H9 (cell line): Measurements from ENCODE around the gene TMEM236. TPM values are rescaled to one million over a fixed set of nuclear protein-coding genes. Genes with fewer than 3 reads are reported as not detected.

Source experiments
- DNase-seq: peaks from one replicate; pipeline ENCODE4 v3.0.0-alpha.2; 2017
- H2AFZ ChIP-seq: one replicate; pipeline ENCODE4 v1.6.1; 2013; ENCODE audit warnings: mild to moderate bottlenecking, low read length, control low read depth, moderate library complexity
- H2AK5ac ChIP-seq: 2 replicates; pipeline ENCODE4 v1.6.1; 2013; ENCODE audit warnings: low read length, control low read depth, mixed read lengths; ENCODE audit not compliant: insufficient read length
- H2BK120ac ChIP-seq: one replicate; pipeline ENCODE4 v1.6.1; 2013; ENCODE audit warnings: low read depth, mild to moderate bottlenecking, low read length, control low read depth, inconsistent platforms; ENCODE audit not compliant: poor library complexity, severe bottlenecking
- H2BK12ac ChIP-seq: 2 replicates; pipeline ENCODE4 v1.6.1; 2013; ENCODE audit warnings: low read length, control low read depth, mixed read lengths, low read depth; ENCODE audit not compliant: insufficient read length
- H2BK15ac ChIP-seq: 2 replicates; pipeline ENCODE4 v1.6.1; 2013; ENCODE audit warnings: low read depth, low read length, control low read depth
- H2BK20ac ChIP-seq: one replicate; pipeline ENCODE4 v1.6.1; 2013; ENCODE audit warnings: low read depth, mild to moderate bottlenecking, low read length, control low read depth, inconsistent platforms; ENCODE audit not compliant: poor library complexity, severe bottlenecking
- H2BK5ac ChIP-seq: 2 replicates; pipeline ENCODE4 v1.6.1; 2013; ENCODE audit warnings: low read length, control low read depth, mixed read lengths; ENCODE audit not compliant: insufficient read length
- H3K14ac ChIP-seq: 2 replicates; pipeline ENCODE4 v1.6.1; 2013; ENCODE audit warnings: low read length, control low read depth; ENCODE audit not compliant: insufficient read depth
- H3K18ac ChIP-seq: 2 replicates; pipeline ENCODE4 v1.6.1; 2013; ENCODE audit warnings: low read depth, mild to moderate bottlenecking, mixed read lengths, low read length, control low read depth; ENCODE audit not compliant: insufficient read length
- H3K23ac ChIP-seq: 2 replicates; pipeline ENCODE4 v1.6.1; 2013; ENCODE audit warnings: low read length, control low read depth, mixed read lengths, low read depth; ENCODE audit not compliant: insufficient read length
- H3K23me2 ChIP-seq: 2 replicates; pipeline ENCODE4 v1.6.1; 2013; ENCODE audit warnings: low read depth, mild to moderate bottlenecking, mixed read lengths, low read length, control low read depth; ENCODE audit not compliant: insufficient read length, poor library complexity, severe bottlenecking
- H3K27ac ChIP-seq: 2 replicates; pipeline ENCODE4 v1.5.1; 2013; ENCODE audit warnings: low read length, control low read depth, mixed read lengths, low read depth; ENCODE audit not compliant: insufficient read length
- H3K27me3 ChIP-seq: 2 replicates; pipeline ENCODE4 v1.6.1; 2013; ENCODE audit warnings: low read length, control low read depth, inconsistent platforms; ENCODE audit not compliant: insufficient read depth
- H3K4ac ChIP-seq: 2 replicates; pipeline ENCODE4 v1.6.1; 2013; ENCODE audit warnings: low read depth, mild to moderate bottlenecking, control low read depth, inconsistent platforms, low read length, moderate library complexity
- H3K4me1 ChIP-seq: 2 replicates; pipeline ENCODE4 v1.6.1; 2013; ENCODE audit warnings: low read length, control low read depth, inconsistent platforms; ENCODE audit not compliant: insufficient read depth
- H3K4me2 ChIP-seq: 2 replicates; pipeline ENCODE4 v1.6.1; 2013; ENCODE audit warnings: low read length, control low read depth, mixed read lengths; ENCODE audit not compliant: insufficient read length, insufficient read depth
- H3K56ac ChIP-seq: 2 replicates; pipeline ENCODE4 v1.6.1; 2013; ENCODE audit warnings: low read depth, mild to moderate bottlenecking, mixed read lengths, low read length, control low read depth; ENCODE audit not compliant: insufficient read length
- H3K79me1 ChIP-seq: 2 replicates; pipeline ENCODE4 v1.6.1; 2013; ENCODE audit warnings: low read depth, mild to moderate bottlenecking, moderate library complexity, low read length, control low read depth, inconsistent platforms; ENCODE audit not compliant: insufficient read depth, poor library complexity, severe bottlenecking
- H3K79me2 ChIP-seq: 2 replicates; pipeline ENCODE4 v1.6.1; 2013; ENCODE audit warnings: low read length, control low read depth, inconsistent platforms; ENCODE audit not compliant: insufficient read depth
- H3K9ac ChIP-seq: 2 replicates; pipeline ENCODE4 v1.6.1; 2013; ENCODE audit warnings: low read length, control low read depth, mixed read lengths; ENCODE audit not compliant: insufficient read length; ENCODE audit errors: extremely low read depth
- H3K9me3 ChIP-seq: one replicate; pipeline ENCODE4 v1.6.1; 2013; ENCODE audit warnings: low read depth, low read length, inconsistent platforms; ENCODE audit not compliant: control insufficient read depth
- H3T11ph ChIP-seq: one replicate; pipeline ENCODE4 v1.6.1; 2013; ENCODE audit warnings: mild to moderate bottlenecking, low read length, control low read depth, inconsistent platforms
- H4K20me1 ChIP-seq: one replicate; pipeline ENCODE4 v1.6.1; 2013; ENCODE audit not compliant: control insufficient read depth, insufficient read length, insufficient read depth
- H4K5ac ChIP-seq: 2 replicates; pipeline ENCODE4 v1.6.1; 2013; ENCODE audit warnings: low read depth, mild to moderate bottlenecking, mixed read lengths, low read length, control low read depth; ENCODE audit not compliant: insufficient read length
- H4K8ac ChIP-seq: replicated peaks from 2 replicates; pipeline ENCODE4 v1.6.1; 2013; ENCODE audit warnings: low read length, control low read depth, mixed read lengths, low read depth; ENCODE audit not compliant: insufficient read length
- H4K91ac ChIP-seq: 2 replicates; pipeline ENCODE4 v1.6.1; 2013; ENCODE audit warnings: low read depth, mild to moderate bottlenecking, moderate library complexity, mixed read lengths, low read length, control low read depth; ENCODE audit not compliant: insufficient read length
- H3K27ac Mint-ChIP-seq, 3 experiments: 2 replicates in 2 of 3; 3 replicates in 1 of 3; pipeline ENCODE4 v1.8.0; 2020 to 2021; ENCODE audit warnings: mixed read lengths in 3 of 3, mild to moderate bottlenecking in 1 of 3, moderate library complexity in 1 of 3
- H3K27me3 Mint-ChIP-seq: 2 replicates; pipeline ENCODE4 v1.8.0; 2021; ENCODE audit warnings: low read depth, mild to moderate bottlenecking, moderate library complexity, mixed read lengths
- H3K36me3 Mint-ChIP-seq, 3 experiments: 2 replicates in 2 of 3; 3 replicates in 1 of 3; pipeline ENCODE4 v1.8.0; 2020 to 2021; ENCODE audit warnings: low read depth in 3 of 3, mixed read lengths in 3 of 3; ENCODE audit not compliant: insufficient read depth in 1 of 3
- H3K4me1 Mint-ChIP-seq, 2 experiments: 2 replicates each; pipeline ENCODE4 v1.8.0; 2020; ENCODE audit warnings: mixed read lengths in 2 of 2
- H3K4me3 Mint-ChIP-seq, 2 experiments: 2 replicates in 1 of 2; 3 replicates in 1 of 2; pipeline ENCODE4 v1.8.0; 2020 to 2021; ENCODE audit warnings: mild to moderate bottlenecking in 2 of 2, mixed read lengths in 2 of 2, moderate library complexity in 1 of 2
- H3K9me3 Mint-ChIP-seq, 2 experiments: 2 replicates in 1 of 2; 3 replicates in 1 of 2; pipeline ENCODE4 v1.8.0; 2020; ENCODE audit warnings: mild to moderate bottlenecking in 2 of 2, mixed read lengths in 2 of 2, moderate library complexity in 1 of 2
- WGBS: extraction: QIAGEN DNeasy Blood & Tissue Kit; methylation state at CpG from one replicate; pipeline ENCODE4 v1.1.7; 2013; ENCODE audit warnings: missing lambda C conversion rate, low lambda C conversion rate, mixed read lengths; ENCODE audit not compliant: insufficient read length; ENCODE audit errors: extremely low coverage; 5-methylcytosine and 5-hydroxymethylcytosine counted together
- total RNA-seq: library from RNA; stranded (reverse); gene quantifications from 2 replicates; pipeline ENCODE4 v1.2.1, GENCODE V29; 2021
- TF ChIP-seq, protein P1 (sequence below): fragments of 200-600 bp; sonication (generic); conservative IDR thresholded peaks from 3 replicates; pipeline ENCODE4 v1.8.0; 2021; ENCODE audit warnings: antibody characterized with exemption, mild to moderate bottlenecking

The TMEM236 gene
- total RNA-seq, 1 experiment from 2014 or later: not detected

- Histone ChIP-seq H3K14ac (no peak overlapping the region), H2BK5ac (no peak overlapping the region), H2BK120ac (no peak overlapping the region), H3K4me2 (no peak overlapping the region), H3K4ac (no peak overlapping the region), H4K8ac (no peak overlapping the region), H2BK12ac (no peak overlapping the region), H3K79me1 (no peaks in the 10 kb centered on the region), H2AK5ac (no peak overlapping the region), H3K23ac (no peak overlapping the region), H4K5ac (no peak overlapping the region), H3T11ph (no peak overlapping the region), H3K27ac (no peak overlapping the region), H2BK15ac (no peak overlapping the region), H3K4me1 (no peaks in the 10 kb centered on the region), H3K56ac (no peak overlapping the region), H4K91ac (no peak overlapping the region), H3K23me2 (no peaks in the 10 kb centered on the region), H2AFZ (no peak overlapping the region), H2BK20ac (no peak overlapping the region), H3K9me3 (no peaks in the 10 kb centered on the region), H4K20me1 (no peaks in the 10 kb centered on the region), H3K9ac (no peak overlapping the region), H3K27me3 (peaks cover 13% of the 10 kb centered on the region), H3K18ac (no peak overlapping the region), H3K79me2 (no peaks in the 10 kb centered on the region)
- WGBS: no CpG with 5 or more reads among the region's 2 CpGs
- TF ChIP-seq, protein P1, sequence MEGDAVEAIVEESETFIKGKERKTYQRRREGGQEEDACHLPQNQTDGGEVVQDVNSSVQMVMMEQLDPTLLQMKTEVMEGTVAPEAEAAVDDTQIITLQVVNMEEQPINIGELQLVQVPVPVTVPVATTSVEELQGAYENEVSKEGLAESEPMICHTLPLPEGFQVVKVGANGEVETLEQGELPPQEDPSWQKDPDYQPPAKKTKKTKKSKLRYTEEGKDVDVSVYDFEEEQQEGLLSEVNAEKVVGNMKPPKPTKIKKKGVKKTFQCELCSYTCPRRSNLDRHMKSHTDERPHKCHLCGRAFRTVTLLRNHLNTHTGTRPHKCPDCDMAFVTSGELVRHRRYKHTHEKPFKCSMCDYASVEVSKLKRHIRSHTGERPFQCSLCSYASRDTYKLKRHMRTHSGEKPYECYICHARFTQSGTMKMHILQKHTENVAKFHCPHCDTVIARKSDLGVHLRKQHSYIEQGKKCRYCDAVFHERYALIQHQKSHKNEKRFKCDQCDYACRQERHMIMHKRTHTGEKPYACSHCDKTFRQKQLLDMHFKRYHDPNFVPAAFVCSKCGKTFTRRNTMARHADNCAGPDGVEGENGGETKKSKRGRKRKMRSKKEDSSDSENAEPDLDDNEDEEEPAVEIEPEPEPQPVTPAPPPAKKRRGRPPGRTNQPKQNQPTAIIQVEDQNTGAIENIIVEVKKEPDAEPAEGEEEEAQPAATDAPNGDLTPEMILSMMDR: no peak
- peaks cover 0 to 2% of the 10 kb centered on the region in 2 experiments; a peak in 1 of 5 replicates for H3K9me3 Mint-ChIP-seq
- peaks cover 46% of the 10 kb centered on the region for H3K27me3 Mint-ChIP-seq
- no peak overlapping the region for H3K27ac Mint-ChIP-seq
- H3K4me1 Mint-ChIP-seq: no peaks in the 10 kb centered on the region
- no peak overlapping the region for H3K4me3 Mint-ChIP-seq
- no peak for DNase-seq
- no peaks in the 10 kb centered on the region for H3K36me3 Mint-ChIP-seq
Observed at GRCh38 chr10:17758200-17758599, 6.2 kb downstream of the TMEM236 start.
